ENCODE results near the gene NAALADL2. TPM values are rescaled to one million over a fixed set of nuclear protein-coding genes. Genes with fewer than 3 reads are reported as not detected.

NAALADL2 gene
- total RNA-seq, 2 donors from 2014 or later: 7.4 to 9.6 TPM

GRCh38 chr3:175620532-175620931 lies 761.4 kb downstream of the NAALADL2 start:
- intact Hi-C loops (cut with DNase I): no loop called here

GRCh38 chr3:175640958-175641357 lies 781.8 kb downstream of the NAALADL2 start:
- DNase-seq: no peak
- ATAC-seq: no peak
- intact Hi-C loops (cut with DNase I): no loop called here

More at GRCh38 chr3:175620532-175620931, 761.4 kb downstream of the NAALADL2 start:
- DNase-seq: no peak
- no peak for ATAC-seq

DNA sequence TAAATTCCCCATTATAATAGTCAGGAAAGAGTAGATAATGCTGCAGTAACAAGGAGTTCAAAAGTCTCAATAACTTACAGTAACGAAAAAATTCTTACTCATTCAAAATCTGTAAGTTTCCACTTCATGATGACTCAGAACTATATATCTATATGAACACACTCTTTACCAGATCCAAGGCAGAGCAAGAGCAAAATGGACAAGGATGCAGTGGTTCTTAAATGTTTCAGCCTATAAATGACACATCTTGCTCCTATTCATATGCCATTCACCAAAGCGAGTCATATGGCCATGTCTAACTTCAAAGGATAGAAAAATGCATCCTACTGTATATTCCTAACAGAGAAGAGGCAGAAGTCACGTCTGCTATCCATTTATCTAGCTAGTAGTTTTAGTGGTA lies 787.7 kb downstream of the NAALADL2 start:
- intact Hi-C loops (cut with DNase I): no loop called here
- ATAC-seq (no peak), DNase-seq (no peak)

DNA sequence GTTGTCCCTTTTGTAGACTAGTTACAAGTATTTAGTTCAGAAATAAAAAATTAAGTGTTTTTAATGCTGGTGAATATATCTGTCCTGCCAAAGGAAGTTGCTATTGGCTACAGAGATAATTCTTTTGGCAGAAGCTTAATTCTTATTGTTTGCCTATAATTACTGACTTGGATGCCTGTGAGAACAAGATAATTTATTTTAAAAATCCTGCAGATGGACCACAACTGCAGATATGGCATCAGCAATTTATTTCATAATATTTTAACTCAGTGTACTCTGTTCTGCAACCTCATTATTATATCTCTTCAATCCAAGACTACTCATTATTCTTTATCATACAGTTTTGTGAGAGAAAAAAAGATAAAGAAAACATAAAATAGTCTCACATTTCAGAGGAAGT lies 789.8 kb downstream of the NAALADL2 start:
- no peak for ATAC-seq
- intact Hi-C loops (cut with DNase I): no loop called here
- no peak for DNase-seq

DNA sequence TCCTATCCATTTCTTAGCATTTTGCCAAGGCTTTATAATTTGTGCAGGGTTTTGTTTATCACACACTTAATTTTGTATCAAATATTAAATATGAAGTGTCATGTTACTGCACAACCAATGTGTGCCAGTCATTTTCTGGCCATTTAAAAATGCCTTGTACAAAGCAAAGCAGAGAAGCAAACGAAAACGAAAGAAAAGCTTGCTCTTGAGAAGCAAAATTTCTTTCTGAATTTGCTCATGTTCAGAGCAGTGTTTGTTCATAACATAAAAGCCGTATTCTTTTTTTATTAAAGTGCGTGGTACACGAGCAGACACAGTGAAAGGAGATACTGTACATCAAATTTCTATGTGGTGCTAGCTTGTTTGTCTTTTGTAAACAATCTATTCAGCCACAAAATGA lies 792.6 kb downstream of the NAALADL2 start:
- intact Hi-C loops (cut with DNase I): no loop called here
- ATAC-seq (no peak), DNase-seq (no peak)

GRCh38 chr3:175655351-175655750 lies 796.2 kb downstream of the NAALADL2 start:
- DNase-seq (no peak), ATAC-seq (no peak)

DNA sequence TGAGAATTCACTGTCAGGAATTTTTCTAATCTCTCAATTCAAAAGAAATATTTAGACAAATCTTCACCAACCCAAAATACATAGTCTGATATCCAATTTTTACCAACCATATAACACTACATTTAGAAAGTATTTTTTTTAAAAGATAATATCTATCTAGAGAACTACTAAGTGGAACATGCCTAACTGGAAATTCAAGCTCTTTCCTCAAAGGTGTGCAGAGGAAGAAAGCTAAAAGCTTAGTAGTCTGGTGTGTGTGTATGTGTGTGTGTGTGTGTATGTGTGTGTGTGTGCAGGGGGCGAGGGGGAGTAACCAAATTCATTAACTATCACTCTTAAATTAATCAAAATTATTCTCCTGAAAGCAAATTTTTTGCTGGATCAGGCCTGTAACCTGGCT lies 797.3 kb downstream of the NAALADL2 start:
- DNase-seq (no peak), ATAC-seq (no peak)
- intact Hi-C loops (cut with DNase I): no loop called here

More at GRCh38 chr3:175655351-175655750, 796.2 kb downstream of the NAALADL2 start:
- intact Hi-C loops (cut with DNase I): no loop called here

- DNase-seq: no peak
- intact Hi-C loops (cut with DNase I): no loop called here
- no peak for ATAC-seq
These were observed 800.7 kb downstream of the NAALADL2 start for GRCh38 chr3:175659670-175660350.

GRCh38 chr3:175662815-175663214 lies 803.7 kb downstream of the NAALADL2 start:
- DNase-seq (no peak), ATAC-seq (no peak)
- intact Hi-C loops (cut with DNase I): no loop called here

- intact Hi-C loops (cut with DNase I): no loop called here
- no peak for ATAC-seq
- no peak for DNase-seq
These were observed 805.8 kb downstream of the NAALADL2 start for GRCh38 chr3:175664911-175665310.

DNA sequence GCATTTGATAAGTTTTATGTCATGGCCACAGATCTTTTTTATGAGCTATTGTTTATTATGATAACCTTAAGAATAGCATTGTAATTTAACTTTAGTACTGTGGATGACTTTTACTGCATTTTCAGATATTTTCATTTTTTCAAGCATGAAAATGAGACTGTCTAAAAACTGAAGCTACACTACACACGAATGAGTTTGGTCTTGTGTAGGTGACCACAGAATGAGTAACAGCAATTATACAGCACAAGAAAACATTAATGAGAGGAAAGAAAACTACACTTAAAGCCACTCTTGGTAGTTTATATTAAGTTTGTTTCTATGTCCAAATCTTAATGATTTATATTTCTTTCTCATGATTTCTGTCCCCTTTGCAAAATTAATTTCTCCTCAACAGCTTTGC lies 809.2 kb downstream of the NAALADL2 start:
- no peak for DNase-seq
- intact Hi-C loops (cut with DNase I): no loop called here

DNA sequence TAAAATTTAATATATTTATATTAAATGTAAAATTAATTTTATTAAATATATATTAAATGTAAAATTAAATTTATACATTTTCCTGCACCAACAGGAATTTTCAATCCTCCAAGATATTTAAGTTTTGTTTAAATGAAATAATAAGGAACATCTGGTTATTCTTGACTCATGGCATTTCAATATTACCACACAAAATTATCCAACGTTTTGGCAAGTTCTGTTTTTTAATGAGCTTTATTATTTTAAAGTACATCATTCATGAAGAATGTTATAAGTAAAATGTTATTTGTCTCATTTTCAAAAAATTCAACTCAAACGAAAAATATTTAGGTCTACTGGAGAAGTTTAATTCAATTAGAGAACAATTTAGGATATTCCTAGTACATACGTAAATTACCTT lies 811.4 kb downstream of the NAALADL2 start:
- DNase-seq: no peak
- intact Hi-C loops (cut with DNase I): no loop called here
- no peak for ATAC-seq

More for the DNA sequence above, 809.2 kb downstream of the NAALADL2 start:
- no peak for ATAC-seq

DNA sequence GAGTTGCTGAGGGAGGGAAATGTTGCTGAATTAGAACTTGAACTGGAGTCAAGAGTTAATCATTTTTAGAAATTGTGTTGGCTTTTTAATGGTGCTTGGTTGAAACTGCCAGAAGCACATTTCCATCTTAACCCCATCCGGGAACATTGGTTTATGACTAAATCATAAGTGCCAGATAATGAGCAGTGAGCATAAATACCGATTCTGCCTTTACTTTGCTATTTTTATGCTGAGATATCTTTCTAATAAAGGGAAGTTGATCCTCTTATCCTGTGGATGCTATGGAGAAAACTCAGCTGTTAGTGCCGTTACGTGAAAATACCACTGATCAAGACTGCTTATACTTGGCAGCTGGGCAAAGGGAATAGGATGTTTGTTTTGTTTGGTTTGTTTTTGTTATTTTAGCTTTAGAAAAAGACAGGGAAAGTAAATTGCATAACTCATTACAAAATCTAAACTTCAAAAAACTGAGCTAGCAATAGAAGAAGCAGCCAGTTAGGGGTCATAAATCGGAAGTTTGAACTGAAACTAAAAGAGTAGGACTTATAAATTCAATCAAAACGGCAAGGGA lies 813.1 kb downstream of the NAALADL2 start:
- no peak for ATAC-seq
- DNase-seq: no peak
- intact Hi-C loops (cut with DNase I): no loop called here

GRCh38 chr3:175679568-175679967 lies 820.4 kb downstream of the NAALADL2 start:
- intact Hi-C loops (cut with DNase I): no loop called here
- ATAC-seq (no peak), DNase-seq (no peak)

GRCh38 chr3:175692256-175692655 lies 833.1 kb downstream of the NAALADL2 start:
- ATAC-seq (no peak), DNase-seq (no peak)
- intact Hi-C loops (cut with DNase I): no loop called here

DNA sequence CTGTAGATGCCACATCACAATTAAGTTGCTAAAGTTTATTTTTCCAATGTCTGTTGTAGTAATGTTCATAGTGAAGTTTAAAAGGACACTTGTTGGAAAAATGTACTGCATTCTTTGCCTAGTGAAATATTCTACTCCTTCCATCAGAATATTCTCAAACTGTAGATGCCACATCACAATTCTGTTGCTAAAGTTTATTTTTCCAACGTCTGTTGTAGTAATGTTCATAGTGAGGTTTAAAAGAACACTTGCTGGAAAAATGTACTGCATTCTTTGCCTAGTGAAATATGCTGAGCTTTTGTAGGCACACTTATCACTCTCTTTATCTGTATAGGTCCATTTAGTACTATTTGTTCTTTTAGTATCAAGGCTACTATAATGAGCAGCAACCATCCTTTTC lies 836.1 kb downstream of the NAALADL2 start:
- ATAC-seq (no peak), DNase-seq (no peak)
- intact Hi-C loops (cut with DNase I): no loop called here

DNA sequence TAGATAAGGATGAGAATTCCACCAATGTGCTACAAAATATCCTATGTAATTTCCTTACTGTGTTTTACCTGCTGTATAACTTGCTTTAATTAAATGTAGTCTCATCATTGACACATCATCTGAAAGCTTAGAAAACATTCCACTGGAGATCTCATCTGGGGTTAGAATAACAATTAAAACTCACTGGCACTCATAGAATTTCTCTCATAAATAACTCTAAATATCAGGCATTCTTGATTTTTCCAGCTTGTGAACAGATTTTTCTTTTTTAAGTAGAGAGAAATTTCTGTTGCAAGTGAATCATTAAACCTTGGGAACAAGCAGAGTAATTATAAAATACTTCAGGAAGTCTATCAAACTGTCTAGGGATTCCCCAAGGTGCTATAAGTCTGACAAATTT lies 843.8 kb downstream of the NAALADL2 start:
- ATAC-seq (no peak), DNase-seq (no peak)
- intact Hi-C loops (cut with DNase I): no loop called here

- intact Hi-C loops (cut with DNase I): no loop called here
- no peak for ATAC-seq
- DNase-seq: no peak
These were observed 845.4 kb downstream of the NAALADL2 start for GRCh38 chr3:175704366-175705055.

DNA sequence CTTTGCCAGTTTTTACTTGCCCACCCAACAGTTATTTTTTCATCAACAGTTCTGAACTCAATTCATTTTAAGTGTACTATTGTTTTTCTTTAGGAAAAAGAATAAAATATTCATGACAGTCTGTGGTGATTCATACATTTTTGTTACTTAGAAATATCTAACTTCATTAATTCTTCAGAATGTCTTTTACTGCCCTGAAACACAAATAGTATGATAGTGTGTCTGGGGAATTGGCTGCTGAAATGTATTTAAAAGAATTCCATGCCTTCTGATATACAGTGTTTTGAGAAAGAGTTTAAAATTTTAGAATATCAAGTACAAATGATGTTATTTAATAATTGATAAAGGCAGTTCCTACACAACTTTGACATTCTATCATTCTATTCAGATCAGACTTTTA lies 854.1 kb downstream of the NAALADL2 start:
- no peak for DNase-seq
- ATAC-seq: no peak
- intact Hi-C loops (cut with DNase I): no loop called here

DNA sequence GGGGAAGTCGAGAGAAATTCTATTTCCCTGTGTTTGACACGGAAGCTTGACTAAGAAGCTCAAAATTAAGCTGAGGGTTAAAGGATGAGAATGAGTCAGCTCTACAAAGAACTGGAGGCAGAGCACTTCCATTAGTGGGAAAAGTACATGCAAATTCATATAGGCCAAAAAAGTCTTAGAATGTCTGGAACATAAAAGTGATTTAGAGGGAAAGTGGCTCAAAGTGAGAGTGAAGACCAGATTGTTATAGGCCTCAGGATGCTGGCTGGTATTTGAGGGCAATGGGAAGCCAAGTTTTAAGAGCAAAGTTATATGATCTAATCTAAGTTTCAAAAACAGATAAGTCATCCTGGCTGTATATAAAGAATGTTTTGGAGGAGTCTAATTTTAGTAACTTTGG lies 857.3 kb downstream of the NAALADL2 start:
- no peak for DNase-seq
- intact Hi-C loops (cut with DNase I): no loop called here
- ATAC-seq: no peak

DNA sequence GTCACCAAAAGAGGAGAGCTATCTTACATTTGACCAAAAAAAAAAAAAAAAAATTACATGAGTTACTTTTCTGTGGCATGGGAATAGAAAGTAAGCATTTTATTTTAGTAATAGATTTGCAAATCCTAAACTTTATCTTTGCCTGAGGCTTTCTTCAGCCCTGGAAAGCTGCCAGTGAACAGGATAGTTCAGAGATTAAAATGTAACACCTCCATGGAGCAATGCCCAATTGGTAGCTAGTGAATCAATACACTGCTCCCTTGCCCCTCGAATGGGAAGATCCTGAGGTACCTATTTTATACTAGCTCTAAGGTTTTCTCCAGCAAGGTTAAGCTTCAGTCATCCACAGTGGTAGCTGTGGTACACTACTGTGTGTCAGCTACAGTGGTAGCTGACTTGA lies 867.1 kb downstream of the NAALADL2 start:
- no peak for DNase-seq
- no peak for ATAC-seq
- intact Hi-C loops (cut with DNase I): no loop called here
